Stimulated activated CD4-positive, alpha-beta T cell treated with anti-CD3 and anti-CD28 coated beads, Interleukin-1b, Interleukin-23, amount 100 ng/mL, for 1 hour (primary cell): ENCODE results near the gene INS.
"Not testable (repeated sequence)": the region's sequence is repeated elsewhere in the genome, so short reads cannot be mapped to it uniquely, and the experiment has no call there.

Experiments used
- DNase-seq, 2 donors: peaks; one replicate each; pipeline ENCODE4 v3.0.0-alpha.2; 2020; ENCODE audit warnings: low read depth in 2 of 2

The INS gene

GRCh38 chr11:2198621-2199365 lies 37.8 kb upstream of the INS start:
- no peak for DNase-seq

- DNase-seq, result no peak
Measured at GRCh38 chr11:2197771-2198520, 36.9 kb upstream of the INS start.

DNA sequence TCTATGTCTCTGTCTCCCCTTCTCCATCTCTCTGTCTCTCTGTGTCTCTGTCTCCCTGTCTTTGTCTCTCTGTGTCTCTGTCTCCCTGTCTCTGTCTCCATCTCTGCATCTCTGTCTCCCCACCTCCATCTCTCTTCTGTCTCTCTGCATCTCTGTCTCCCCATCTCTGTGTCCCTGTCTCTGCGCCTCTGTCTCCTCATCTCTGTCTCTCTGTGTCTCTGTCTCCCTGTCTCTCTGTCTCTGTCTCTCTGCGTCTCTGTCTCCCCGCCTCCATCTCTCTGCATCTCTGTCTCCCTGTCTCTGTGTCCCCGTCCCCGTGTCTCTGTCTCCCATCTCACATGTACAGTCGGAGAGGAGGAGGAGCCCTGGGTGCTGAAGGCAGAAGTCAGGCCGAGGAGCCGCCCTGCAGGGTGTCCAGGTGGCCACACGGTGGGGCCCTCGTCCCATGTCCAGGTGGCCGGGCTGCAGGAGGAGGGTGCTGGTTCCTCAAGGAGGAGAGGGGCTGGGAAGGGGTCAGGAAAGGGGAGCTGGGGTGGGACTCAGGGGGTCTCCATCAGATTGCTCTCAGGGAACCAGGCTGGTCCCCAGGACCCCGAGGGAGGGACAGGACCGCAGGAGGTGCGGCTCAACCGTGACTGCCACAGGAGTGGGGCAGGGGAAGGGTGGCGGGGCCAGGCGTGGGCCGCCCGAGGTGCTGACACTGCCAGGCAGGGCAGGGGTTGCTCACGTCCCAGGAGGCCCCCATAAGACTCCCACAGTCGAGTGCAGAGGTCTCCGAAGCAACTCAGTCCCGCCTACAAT lies 36.2 kb upstream of the INS start:
- DNase-seq, result peak; percentile 24 to 35

- no peak for DNase-seq
Measured at GRCh38 chr11:2195756-2196088, 34.7 kb upstream of the INS start.

GRCh38 chr11:2194877-2195755 lies 34.1 kb upstream of the INS start:
- DNase-seq, result peak in 1 of 2 donors; percentile 39

- not testable (repeated sequence) for DNase-seq
Measured at GRCh38 chr11:2193888-2194595, 33.0 kb upstream of the INS start.

DNA sequence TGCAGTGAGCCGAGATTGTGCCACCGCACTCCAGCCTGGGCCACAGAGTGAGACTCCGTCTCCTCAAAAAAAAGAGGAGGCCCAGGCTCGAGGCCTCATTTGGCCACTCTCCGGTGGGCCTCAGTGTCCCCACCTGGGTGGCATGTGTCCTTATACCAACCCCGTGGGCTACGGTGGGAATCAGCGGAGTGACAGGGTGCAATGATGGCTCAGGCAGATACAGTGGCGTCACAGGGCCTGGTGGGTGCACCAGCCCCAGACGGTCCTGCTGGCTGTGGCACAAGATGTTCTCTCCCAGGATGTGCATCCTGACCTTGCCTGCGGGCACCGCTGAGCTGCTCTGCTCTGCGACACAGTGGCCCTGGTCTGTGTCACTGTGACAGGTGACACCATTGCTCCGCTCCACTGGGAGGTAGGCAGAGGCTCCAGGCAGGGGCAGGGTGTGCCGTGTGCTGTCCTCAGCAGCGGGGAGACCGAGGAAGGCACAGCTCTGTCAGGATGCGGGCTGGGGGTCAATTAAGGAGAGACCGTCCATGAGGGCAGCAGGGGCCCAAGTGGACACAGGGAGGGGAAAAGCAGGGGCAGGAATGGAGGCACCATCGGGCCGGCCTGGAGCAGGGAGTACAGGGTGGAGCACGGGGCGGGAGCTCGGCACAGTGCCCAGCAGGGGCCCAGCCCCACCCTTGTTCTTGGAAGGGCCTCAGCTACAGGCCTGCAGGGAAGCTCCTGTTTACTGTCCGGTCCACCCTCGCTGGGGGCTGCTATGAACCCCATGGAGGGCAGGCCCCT lies 32.3 kb upstream of the INS start:
- DNase-seq, result no peak

DNA sequence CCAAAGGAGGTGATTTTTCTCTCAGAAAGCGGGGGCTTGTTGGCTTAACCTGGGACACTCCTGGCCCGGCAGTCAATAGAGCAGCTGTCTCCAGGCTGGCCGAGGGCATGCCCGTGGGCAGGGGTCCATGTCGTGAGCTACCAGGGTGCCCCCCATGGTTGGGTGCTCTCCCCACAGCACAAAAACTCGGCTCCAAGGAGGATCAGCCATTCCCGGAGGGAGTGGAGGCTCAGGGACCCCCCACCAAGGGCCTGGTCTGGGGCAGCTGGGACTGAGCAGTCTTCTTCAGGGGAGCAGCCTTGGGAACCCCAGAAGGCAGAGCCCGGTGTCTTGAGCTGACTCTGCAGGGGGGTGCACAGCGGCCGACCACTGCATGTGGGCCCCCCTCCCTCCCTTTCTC lies 31.4 kb upstream of the INS start:
- DNase-seq, result no peak

DNA sequence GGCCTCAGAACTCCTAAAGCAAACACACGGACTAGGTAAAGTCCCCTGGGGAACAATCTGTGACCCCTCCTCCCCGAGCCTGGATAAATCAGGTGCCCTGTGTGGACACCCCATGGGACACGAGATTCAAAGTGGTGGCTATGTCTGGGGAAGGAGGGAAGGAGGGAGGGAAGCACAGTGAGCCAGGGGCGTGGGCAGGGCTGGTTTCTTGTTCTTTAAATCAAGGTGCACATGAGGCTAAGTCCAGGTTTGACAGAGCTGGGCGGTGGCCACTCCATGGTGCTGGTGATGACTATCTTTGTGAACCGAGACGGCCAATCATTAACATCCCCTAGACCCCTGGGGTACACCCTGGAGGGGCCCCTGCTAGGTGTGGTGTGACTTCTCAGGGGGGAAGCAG lies 30.9 kb upstream of the INS start:
- no peak for DNase-seq

DNA sequence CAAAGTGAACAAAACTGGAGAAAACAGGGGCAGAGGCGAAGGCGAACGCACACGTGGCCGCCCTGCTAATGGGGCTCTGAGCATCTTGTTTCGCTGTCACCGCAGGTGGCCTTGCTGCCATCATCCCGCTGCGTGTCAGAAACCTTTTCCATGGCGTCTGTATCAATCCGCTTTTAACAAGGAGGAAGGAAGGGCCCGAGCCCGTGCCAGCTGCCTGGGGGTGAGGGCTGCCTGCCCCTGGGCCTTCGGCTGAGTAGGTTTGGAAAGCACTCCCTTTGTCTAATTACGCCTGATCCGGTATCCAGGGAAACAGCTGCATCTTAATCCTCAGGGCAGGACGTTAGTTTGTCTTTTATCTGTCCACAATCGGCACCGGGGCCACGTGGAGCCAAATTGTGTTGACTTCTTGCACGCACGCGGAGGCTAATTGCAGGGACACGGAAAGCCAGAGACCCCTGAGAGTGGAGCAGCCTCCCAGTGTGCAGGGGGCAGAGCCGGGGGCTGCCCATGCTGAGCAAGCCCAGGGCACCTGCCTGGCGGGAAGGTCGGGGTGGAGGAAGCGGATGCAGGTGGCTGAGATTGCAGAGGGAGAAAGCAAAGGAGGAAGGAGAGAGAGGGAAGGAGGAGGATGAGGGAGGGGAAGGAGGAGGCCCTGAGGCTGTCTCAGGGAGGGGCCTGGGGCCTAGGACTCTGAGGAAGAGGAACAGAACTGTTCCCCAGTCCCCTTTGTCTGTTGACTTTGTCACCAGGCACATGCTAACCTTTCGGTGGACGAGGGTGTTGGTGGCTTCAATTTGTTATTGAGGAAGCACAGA lies 29.9 kb upstream of the INS start:
- no peak for DNase-seq

DNA sequence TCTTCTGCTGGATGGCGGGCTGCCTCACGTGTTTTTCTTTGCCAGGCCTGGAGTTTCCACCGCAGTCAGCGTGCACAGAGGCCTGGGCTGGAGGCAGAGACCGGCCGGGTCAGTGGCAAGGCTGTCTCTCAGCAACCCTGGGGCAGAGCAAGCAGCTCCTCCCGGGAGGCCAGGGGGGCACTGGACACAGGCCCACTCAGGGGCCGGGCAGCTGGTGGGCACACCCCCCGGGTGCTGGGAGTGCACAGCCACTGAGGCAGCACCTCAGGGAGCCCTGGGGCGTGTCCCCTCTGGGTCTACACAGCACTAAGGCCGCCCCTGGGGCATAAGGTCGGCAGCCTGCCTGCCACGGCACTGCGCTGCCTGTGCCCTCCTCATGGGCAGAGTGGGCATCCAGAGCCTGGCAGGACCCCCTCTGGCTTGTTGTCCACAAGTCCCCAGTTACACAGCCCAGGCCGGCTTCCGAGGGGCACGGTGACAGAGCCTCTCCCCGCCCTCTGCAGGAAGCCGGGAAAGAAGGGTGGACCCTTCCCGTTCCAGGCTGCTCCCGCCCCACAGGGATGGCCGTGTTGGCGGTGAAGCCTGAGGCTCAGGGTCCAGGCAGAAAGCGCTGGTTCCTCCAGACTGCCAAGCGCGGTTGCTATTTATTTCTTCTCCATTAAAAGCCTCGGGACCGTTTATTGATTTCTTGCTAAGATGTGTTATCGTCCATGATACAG lies 29.1 kb upstream of the INS start:
- no peak for DNase-seq

- no peak for DNase-seq
Measured at GRCh38 chr11:2188745-2189144, 27.7 kb upstream of the INS start.

DNA sequence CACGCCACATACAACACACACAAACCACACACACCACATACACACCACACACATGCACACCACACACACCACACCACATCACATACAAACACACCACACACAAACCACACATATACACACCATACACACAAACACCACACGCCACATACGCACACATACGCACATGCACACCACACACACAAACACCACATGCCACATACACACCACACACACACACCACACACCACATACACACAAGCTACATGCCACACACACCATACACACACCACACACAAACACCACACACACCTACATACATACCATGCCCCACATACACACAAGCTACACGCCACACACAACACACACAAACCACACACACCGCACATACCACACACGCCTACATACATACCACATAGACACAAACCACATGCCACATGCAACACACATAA lies 26.3 kb upstream of the INS start:
- no peak for DNase-seq

GRCh38 chr11:2186669-2187279 lies 25.8 kb upstream of the INS start:
- peak in 1 of 2 donors; percentile 30 for DNase-seq

DNA sequence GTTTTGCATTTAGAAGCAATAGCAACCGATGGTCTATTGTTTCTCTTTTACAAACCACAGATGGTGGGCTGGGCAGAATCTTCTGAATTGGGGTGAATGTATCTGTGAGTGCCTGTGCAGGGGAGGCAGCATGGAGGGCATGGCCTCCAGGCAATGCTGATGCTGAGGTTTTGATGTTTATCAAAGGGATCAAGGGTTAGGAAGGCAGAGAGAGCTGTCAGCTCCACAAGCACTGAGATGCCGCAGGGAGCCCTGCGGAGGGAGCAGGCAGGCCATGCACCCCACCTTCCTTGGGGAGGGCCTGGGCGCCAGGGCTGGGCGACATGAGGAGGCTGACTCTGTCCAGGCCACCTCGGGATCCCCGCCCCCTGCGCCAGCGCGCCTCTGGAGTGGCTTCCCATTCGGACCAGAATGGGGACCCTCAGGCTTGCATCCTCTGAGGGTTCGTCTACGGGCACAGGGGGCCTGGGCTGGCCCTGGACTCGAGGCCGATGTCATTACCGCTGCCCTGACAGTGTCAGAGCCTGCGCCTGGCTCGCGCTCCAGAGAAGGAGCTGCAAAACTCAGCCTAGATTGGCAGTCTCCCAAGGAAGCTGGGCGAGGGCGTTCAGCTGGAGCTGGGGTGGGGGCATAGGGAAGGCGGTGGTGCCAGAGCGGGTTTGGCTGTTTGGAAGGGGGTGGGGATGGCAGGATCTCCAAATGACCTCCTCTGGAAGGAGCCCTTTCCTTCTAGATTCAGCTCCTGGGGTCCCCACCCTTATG lies 24.5 kb upstream of the INS start:
- DNase-seq, result no peak

DNA sequence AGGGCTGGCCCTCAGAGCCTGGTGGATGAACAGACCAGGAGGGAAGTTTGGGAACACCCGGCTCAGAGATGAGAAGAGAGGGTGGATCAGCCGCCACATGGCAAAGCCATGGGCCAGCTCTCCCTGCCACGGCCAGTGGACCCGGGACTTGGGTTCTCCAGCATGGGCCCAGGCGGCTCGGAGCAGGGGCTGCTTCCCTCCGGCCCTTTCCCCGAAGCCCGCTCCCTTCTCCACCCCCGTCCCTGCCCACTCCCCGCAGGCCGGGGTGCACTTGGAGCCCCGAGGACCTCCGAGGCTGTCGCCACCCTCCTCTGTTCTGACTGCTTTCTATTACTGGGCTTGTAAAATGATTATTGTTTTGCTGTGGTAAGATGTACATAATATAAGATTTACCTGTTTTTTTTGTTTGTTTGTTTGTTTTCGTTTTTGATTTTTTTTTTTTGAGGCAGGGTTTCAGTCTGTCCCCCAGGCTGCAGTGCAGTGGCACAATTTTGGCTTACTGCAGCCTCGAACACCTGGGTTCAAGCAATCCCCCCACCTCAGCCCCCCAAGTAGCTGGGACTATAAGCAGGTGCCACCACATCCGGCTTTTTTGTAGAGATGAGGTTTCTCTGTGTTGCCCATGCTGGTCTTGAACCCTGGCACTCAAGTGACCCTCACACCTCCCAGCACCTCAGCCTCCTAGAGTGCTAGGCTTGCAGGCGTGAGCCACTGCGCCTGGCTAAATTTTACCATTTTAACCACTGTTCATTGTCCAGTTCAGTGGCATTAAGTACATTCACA lies 21.9 kb upstream of the INS start:
- DNase-seq, result no peak

- no peak for DNase-seq
Measured at GRCh38 chr11:2182075-2182474, 21.1 kb upstream of the INS start.
